ENCODE data around the gene RUSC1. TPM values are rescaled to one million over a fixed set of nuclear protein-coding genes. Genes with fewer than 3 reads are reported as not detected.

The RUSC1 gene
- total and polyA plus RNA-seq, 2 donors (not counting 1 experiment from before 2014, with no cell fraction given), result 19.3 to 20.3 TPM

GRCh38 chr1:155329980-155330598 is 9.4 kb downstream of the RUSC1 start:
- no peaks in the 10 kb centered on the region for H3K9me3 Mint-ChIP-seq (ENCODE audit: insufficient read depth)
- 91% methylated on average over 7 of the region's 11 CpGs for WGBS (ENCODE audit: insufficient coverage)
- H3K9ac ChIP-seq (ENCODE audit: low read length), result no peak overlapping the region
- intact Hi-C loops (cut with micrococcal nuclease), result loop anchor here (10.0 kb wide), 1 partner anchor 1175 kb away; the partner anchor contains the start of gene MEF2D
- no peaks in the 10 kb centered on the region for H3K9me3 ChIP-seq (ENCODE audit: control extremely low read depth in 1 of 3, control insufficient read depth in 2 of 3, insufficient read depth in 1 of 3, low read length in 2 of 3)
- POLR2A ChIA-PET, result no interaction called here
- peaks cover 0 to 3% of the 10 kb centered on the region in 2 donors for H3K4me1 ChIP-seq (ENCODE audit: control insufficient read depth in 2 of 2, insufficient read depth in 2 of 2, low read length in 2 of 2)
- H3K27ac ChIP-seq (ENCODE audit: low read length in 2 of 2), result no peak overlapping the region
- H3K4me3 ChIP-seq (ENCODE audit: control extremely low read depth in 1 of 5, extremely low read depth in 1 of 5, insufficient read depth in 1 of 5, low read depth in 2 of 5, low read length in 4 of 5), result no peak overlapping the region
- peaks cover 0 to 16% of the 10 kb centered on the region in 2 experiments for H3K36me3 ChIP-seq (replicated peaks in 1 of 2; ENCODE audit: control extremely low read depth in 1 of 2, control insufficient read depth in 1 of 2, extremely low read depth in 1 of 2, insufficient read depth in 2 of 2, low read length in 1 of 2)
- TF ChIP-seq, protein P1, sequence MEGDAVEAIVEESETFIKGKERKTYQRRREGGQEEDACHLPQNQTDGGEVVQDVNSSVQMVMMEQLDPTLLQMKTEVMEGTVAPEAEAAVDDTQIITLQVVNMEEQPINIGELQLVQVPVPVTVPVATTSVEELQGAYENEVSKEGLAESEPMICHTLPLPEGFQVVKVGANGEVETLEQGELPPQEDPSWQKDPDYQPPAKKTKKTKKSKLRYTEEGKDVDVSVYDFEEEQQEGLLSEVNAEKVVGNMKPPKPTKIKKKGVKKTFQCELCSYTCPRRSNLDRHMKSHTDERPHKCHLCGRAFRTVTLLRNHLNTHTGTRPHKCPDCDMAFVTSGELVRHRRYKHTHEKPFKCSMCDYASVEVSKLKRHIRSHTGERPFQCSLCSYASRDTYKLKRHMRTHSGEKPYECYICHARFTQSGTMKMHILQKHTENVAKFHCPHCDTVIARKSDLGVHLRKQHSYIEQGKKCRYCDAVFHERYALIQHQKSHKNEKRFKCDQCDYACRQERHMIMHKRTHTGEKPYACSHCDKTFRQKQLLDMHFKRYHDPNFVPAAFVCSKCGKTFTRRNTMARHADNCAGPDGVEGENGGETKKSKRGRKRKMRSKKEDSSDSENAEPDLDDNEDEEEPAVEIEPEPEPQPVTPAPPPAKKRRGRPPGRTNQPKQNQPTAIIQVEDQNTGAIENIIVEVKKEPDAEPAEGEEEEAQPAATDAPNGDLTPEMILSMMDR (IDR thresholded peaks at IDR 0.05), result no peak
- TF ChIP-seq EZH2 (IDR thresholded peaks at IDR 0.05; ENCODE audit: borderline replicate concordance, insufficient read depth, low read depth, low read length, poor library complexity, severe bottlenecking), result no peak
- H2AFZ ChIP-seq (ENCODE audit: insufficient read depth, low read depth, low read length, poor library complexity, severe bottlenecking), result no peak overlapping the region
- DNase-seq (no peak), ATAC-seq (ENCODE audit: low read depth) (no peak)
- no peaks in the 10 kb centered on the region for H3K79me2 ChIP-seq (ENCODE audit: control insufficient read depth, insufficient read depth, low read length)
- no peak overlapping the region for H3K27ac Mint-ChIP-seq
- no peaks in the 10 kb centered on the region for H4K20me1 ChIP-seq (ENCODE audit: control insufficient read depth, insufficient read depth, low read length, poor library complexity, severe bottlenecking)
- CTCF ChIA-PET, result interaction anchor here (0.7 kb wide), 1 partner anchor 82 kb away, joined by 4 read pairs; no protein-coding TSS in a partner anchor
- no peaks in the 10 kb centered on the region for H3K27me3 Mint-ChIP-seq
- H3K27me3 ChIP-seq (replicated peaks in 1 of 4; ENCODE audit: control extremely low read depth in 1 of 4, control insufficient read depth in 3 of 4, insufficient read depth in 4 of 4, low read length in 3 of 4), result no peaks in the 10 kb centered on the region
- no peak overlapping the region for H3K4me2 ChIP-seq (replicated peaks; ENCODE audit: low read depth, low read length, poor library complexity, severe bottlenecking)
- H3K4me3 Mint-ChIP-seq, result no peak overlapping the region
- no peaks in the 10 kb centered on the region for H3K4me1 Mint-ChIP-seq

DNA sequence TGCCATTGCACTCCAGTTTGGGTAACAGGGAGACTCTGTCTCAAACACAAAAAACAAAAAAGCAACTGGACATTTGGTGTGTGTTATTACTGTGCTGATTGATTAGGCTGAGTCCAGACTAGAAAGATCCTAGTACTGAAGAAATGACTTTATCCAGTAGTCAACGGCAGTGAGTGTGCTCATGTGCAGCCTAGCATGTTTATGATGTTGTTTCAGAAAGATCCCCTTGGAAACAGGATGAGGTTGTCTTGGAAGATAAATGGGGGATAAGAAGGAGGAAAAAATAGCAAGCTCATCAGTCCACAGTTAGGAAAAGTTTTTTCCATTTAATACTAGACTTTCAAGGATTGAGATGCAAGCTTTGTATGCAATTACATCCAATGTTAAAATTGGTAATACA is 14.3 kb downstream of the RUSC1 start:
- ATAC-seq (ENCODE audit: low read depth) (no peak), DNase-seq (no peak)
- WGBS (ENCODE audit: insufficient coverage), result 100% methylated on average over 1 of the region's 1 CpG
- Histone ChIP-seq H4K20me1 (ENCODE audit: control insufficient read depth, insufficient read depth, low read length, poor library complexity, severe bottlenecking) (peaks cover 4% of the 10 kb centered on the region), H3K9me3 (ENCODE audit: control extremely low read depth in 1 of 3, control insufficient read depth in 2 of 3, insufficient read depth in 1 of 3, low read length in 2 of 3) (no peaks in the 10 kb centered on the region), H3K4me2 (replicated peaks; ENCODE audit: low read depth, low read length, poor library complexity, severe bottlenecking) (no peak overlapping the region), H3K9ac (ENCODE audit: low read length) (no peak overlapping the region), H3K4me3 (ENCODE audit: control extremely low read depth in 1 of 5, extremely low read depth in 1 of 5, insufficient read depth in 1 of 5, low read depth in 2 of 5, low read length in 4 of 5) (no peak overlapping the region), H3K4me1 (ENCODE audit: control insufficient read depth in 2 of 2, insufficient read depth in 2 of 2, low read length in 2 of 2) (no peaks in the 10 kb centered on the region), H3K36me3 (replicated peaks in 1 of 2; ENCODE audit: control extremely low read depth in 1 of 2, control insufficient read depth in 1 of 2, extremely low read depth in 1 of 2, insufficient read depth in 2 of 2, low read length in 1 of 2) (peaks cover 1 to 53% of the 10 kb centered on the region in 2 experiments), H2AFZ (ENCODE audit: insufficient read depth, low read depth, low read length, poor library complexity, severe bottlenecking) (no peak overlapping the region), H3K27ac (ENCODE audit: low read length in 2 of 2) (no peak overlapping the region), H3K27me3 (replicated peaks in 1 of 4; ENCODE audit: control extremely low read depth in 1 of 4, control insufficient read depth in 3 of 4, insufficient read depth in 4 of 4, low read length in 3 of 4) (no peaks in the 10 kb centered on the region), H3K79me2 (ENCODE audit: control insufficient read depth, insufficient read depth, low read length) (no peaks in the 10 kb centered on the region)
- no peak for TF ChIP-seq EZH2 (IDR thresholded peaks at IDR 0.05; ENCODE audit: borderline replicate concordance, insufficient read depth, low read depth, low read length, poor library complexity, severe bottlenecking)
- Mint-ChIP-seq H3K4me3 (no peak overlapping the region), H3K27ac (no peak overlapping the region), H3K4me1 (no peaks in the 10 kb centered on the region), H3K27me3 (no peaks in the 10 kb centered on the region), H3K9me3 (ENCODE audit: insufficient read depth) (no peaks in the 10 kb centered on the region)
- POLR2A ChIA-PET, result no interaction called here
- CTCF ChIA-PET, result interaction anchor here (0.7 kb wide), 1 partner anchor 518 kb away, joined by 3 read pairs; no protein-coding TSS in a partner anchor
- intact Hi-C loops (cut with micrococcal nuclease), result no loop called here
